ENCODE data around the gene SREBF2.

Gene SREBF2

GRCh38 chr22:41800348-41801146 is 32.4 kb upstream of the SREBF2 start, which contains the start of gene CCDC134:
Gene CCDC134, plus strand, starts transcription at chr22:41800679. Its CDS starts 8,212 bp downstream, at chr22:41808891.
- ChIA-PET POLR2A (ENCODE audit: low non-redundant PET) (interaction anchor here (0.5 to 0.6 kb wide), 2 partner anchors 22 to 41 kb away, joined by 6 read pairs; no protein-coding TSS in a partner anchor), CTCF (interaction anchor here (0.7 to 1.4 kb wide), 3 partner anchors 20 to 103 kb away, joined by 3 read pairs; no protein-coding TSS in a partner anchor)
- DNase-seq (ENCODE audit: low spot score): peak; percentile 84
- peak within 1 kb of the TSS; percentile 82 for H3K27ac ChIP-seq
- no peak for TF ChIP-seq CTCF (conservative IDR thresholded peaks at IDR 0.05; ENCODE audit: low read depth)

- no peak for TF ChIP-seq CTCF (conservative IDR thresholded peaks at IDR 0.05; ENCODE audit: low read depth)
- peak overlapping the region; percentile 82 for H3K27ac ChIP-seq
- POLR2A ChIA-PET (ENCODE audit: low non-redundant PET): interaction anchor here (0.5 kb wide), 1 partner anchor 21 kb away, joined by 6 read pairs; no protein-coding TSS in a partner anchor
- CTCF ChIA-PET: interaction anchor here (0.7 kb wide), 1 partner anchor 21 kb away, joined by 3 read pairs; no protein-coding TSS in a partner anchor
- DNase-seq (ENCODE audit: low spot score): no peak
Observed at GRCh38 chr22:41801147-41801819, 31.6 kb upstream of the SREBF2 start.

- POLR2A ChIA-PET (ENCODE audit: low non-redundant PET): no interaction called here
- no peak for DNase-seq (ENCODE audit: low spot score)
- no peak for TF ChIP-seq CTCF (conservative IDR thresholded peaks at IDR 0.05; ENCODE audit: low read depth)
- CTCF ChIA-PET: no interaction called here
- H3K27ac ChIP-seq: no peak overlapping the region
Observed at GRCh38 chr22:41801886-41802285, 31.0 kb upstream of the SREBF2 start.

GRCh38 chr22:41805639-41806038 is 27.3 kb upstream of the SREBF2 start:
- ChIA-PET POLR2A (ENCODE audit: low non-redundant PET) (no interaction called here), CTCF (interaction anchor here (0.6 kb wide), 1 partner anchor 26 kb away, joined by 3 read pairs; no protein-coding TSS in a partner anchor)
- no peak overlapping the region for H3K27ac ChIP-seq
- no peak for DNase-seq (ENCODE audit: low spot score)
- no peak for TF ChIP-seq CTCF (conservative IDR thresholded peaks at IDR 0.05; ENCODE audit: low read depth)

- DNase-seq (ENCODE audit: low spot score): no peak
- ChIA-PET POLR2A (ENCODE audit: low non-redundant PET) (interaction anchor here (0.6 kb wide), 1 partner anchor 104 kb away, joined by 5 read pairs; no protein-coding TSS in a partner anchor), CTCF (interaction anchor here (1.0 kb wide), 1 partner anchor 111 kb away, joined by 3 read pairs; no protein-coding TSS in a partner anchor)
- TF ChIP-seq CTCF (conservative IDR thresholded peaks at IDR 0.05; ENCODE audit: low read depth): no peak
- H3K27ac ChIP-seq: no peak overlapping the region
Observed at GRCh38 chr22:41808400-41808799, 24.5 kb upstream of the SREBF2 start.

- no peak overlapping the region for H3K27ac ChIP-seq
- no peak for DNase-seq (ENCODE audit: low spot score)
- no peak for TF ChIP-seq CTCF (conservative IDR thresholded peaks at IDR 0.05; ENCODE audit: low read depth)
- ChIA-PET POLR2A (ENCODE audit: low non-redundant PET) (no interaction called here), CTCF (no interaction called here)
Observed at GRCh38 chr22:41810022-41810421, 22.9 kb upstream of the SREBF2 start.

Data from RWPE1 (cell line).